Effector memory CD8-positive, alpha-beta T cell (primary cell): Measurements from ENCODE around the gene CNOT9.
A peak's percentile ranks its signal among the peaks of the same experiment; 100 is the strongest.
"Not testable (repeated sequence)": the region's sequence is repeated elsewhere in the genome, so short reads cannot be mapped to it uniquely, and the experiment has no call there.

Source experiments
- ATAC-seq: fragments of 150-1000 bp; cut with Tn5 transposase; replicated peaks from 2 replicates; pipeline ENCODE4 v1.10.0; 2021; ENCODE audit warnings: mild to moderate bottlenecking, moderate library complexity
- DNase-seq, 3 experiments: peaks; one replicate each; pipeline ENCODE4 v3.0.0; 2021
- H3K27ac Mint-ChIP-seq, 2 donors: one replicate each; pipeline ENCODE4 v1.8.0; 2022; ENCODE audit warnings: mild to moderate bottlenecking in 2 of 2, mixed read lengths in 2 of 2, moderate library complexity in 2 of 2
- H3K27me3 Mint-ChIP-seq, 2 donors: one replicate each; pipeline ENCODE4 v1.8.0; 2022; ENCODE audit warnings: mixed read lengths in 2 of 2
- H3K36me3 Mint-ChIP-seq: one replicate; pipeline ENCODE4 v1.8.0; 2022; ENCODE audit warnings: mild to moderate bottlenecking, moderate library complexity, mixed read lengths; ENCODE audit not compliant: insufficient read depth
- H3K4me1 Mint-ChIP-seq, 2 donors: one replicate each; pipeline ENCODE4 v1.8.0; 2022; ENCODE audit warnings: low read depth in 2 of 2, mixed read lengths in 2 of 2
- H3K4me3 Mint-ChIP-seq, 2 donors: one replicate each; pipeline ENCODE4 v1.8.0; 2022; ENCODE audit warnings: mild to moderate bottlenecking in 2 of 2, mixed read lengths in 2 of 2, moderate library complexity in 2 of 2
- H3K9me3 Mint-ChIP-seq, 2 donors: one replicate each; pipeline ENCODE4 v1.8.0; 2022; ENCODE audit warnings: mixed read lengths in 2 of 2
- total RNA-seq, 9 experiments: gene quantifications; one replicate each; lab custom pipeline; 2026; lab: John Stamatoyannopoulos, UW

CNOT9 gene
- total RNA-seq, result 59.3 to 182 (median 92.6) reads per million in 9 experiments

GRCh38 chr2:218568190-218569037 is at the start of gene CNOT9, which contains the start of gene USP37:
TSS of gene CNOT9 (plus strand) at chr2:218568839. CDS start at chr2:218568955, 116 bp downstream.
TSS of gene USP37 (minus strand) at chr2:218568351. CDS start at chr2:218558653, 9,698 bp downstream.
- DNase-seq, result peak; percentile 100
- H3K4me1 Mint-ChIP-seq, result peaks cover 41 to 47% of the 10 kb centered on the region in 2 donors
- H3K27me3 Mint-ChIP-seq, result no peaks in the 10 kb centered on the region
- no peaks in the 10 kb centered on the region for H3K9me3 Mint-ChIP-seq
- peak within 1 kb of the TSS; percentile 94 to 99 for H3K27ac Mint-ChIP-seq
- H3K4me3 Mint-ChIP-seq, result peak within 1 kb of the TSS; percentile 89 to 94
- ATAC-seq, result peak; percentile 83
- peaks cover 45% of the 10 kb centered on the region for H3K36me3 Mint-ChIP-seq

- Mint-ChIP-seq H3K9me3 (no peaks in the 10 kb centered on the region), H3K36me3 (peaks cover 3% of the 10 kb centered on the region), H3K27me3 (no peaks in the 10 kb centered on the region), H3K27ac (no peak overlapping the region), H3K4me1 (peaks cover 0 to 7% of the 10 kb centered on the region in 2 donors), H3K4me3 (no peak overlapping the region)
- no peak for ATAC-seq
- no peak for DNase-seq
These were observed 49.8 kb upstream of the CNOT9 start for GRCh38 chr2:218518876-218519275.

- H3K4me3 Mint-ChIP-seq, result no peak overlapping the region
- no peaks in the 10 kb centered on the region for H3K27me3 Mint-ChIP-seq
- DNase-seq (no peak), ATAC-seq (no peak)
- no peak overlapping the region for H3K27ac Mint-ChIP-seq
- no peaks in the 10 kb centered on the region for H3K4me1 Mint-ChIP-seq
- peaks cover 29% of the 10 kb centered on the region for H3K36me3 Mint-ChIP-seq
- no peaks in the 10 kb centered on the region for H3K9me3 Mint-ChIP-seq
These were observed 45.0 kb upstream of the CNOT9 start for GRCh38 chr2:218523651-218524050.

GRCh38 chr2:218528409-218528808 is 40.2 kb upstream of the CNOT9 start:
- H3K4me1 Mint-ChIP-seq, H3K9me3 Mint-ChIP-seq, ATAC-seq, DNase-seq, H3K27me3 Mint-ChIP-seq, H3K27ac Mint-ChIP-seq, H3K4me3 Mint-ChIP-seq: not testable (repeated sequence)
- peaks cover 56% of the 10 kb centered on the region for H3K36me3 Mint-ChIP-seq

GRCh38 chr2:218529990-218530389 is 38.6 kb upstream of the CNOT9 start:
- Mint-ChIP-seq H3K4me3 (no peak overlapping the region), H3K9me3 (no peaks in the 10 kb centered on the region), H3K36me3 (peaks cover 56% of the 10 kb centered on the region), H3K4me1 (no peaks in the 10 kb centered on the region), H3K27ac (no peak overlapping the region), H3K27me3 (no peaks in the 10 kb centered on the region)
- ATAC-seq, result no peak
- no peak for DNase-seq

GRCh38 chr2:218536804-218537494 is 31.7 kb upstream of the CNOT9 start:
- Mint-ChIP-seq H3K9me3 (no peaks in the 10 kb centered on the region), H3K4me3 (no peak overlapping the region), H3K27ac (no peak overlapping the region), H3K27me3 (no peaks in the 10 kb centered on the region), H3K4me1 (peaks cover 3 to 7% of the 10 kb centered on the region in 2 donors), H3K36me3 (peaks cover 22% of the 10 kb centered on the region)
- ATAC-seq (no peak), DNase-seq (no peak)

GRCh38 chr2:218540015-218540414 is 28.6 kb upstream of the CNOT9 start:
- peaks cover 3 to 7% of the 10 kb centered on the region in 2 donors for H3K4me1 Mint-ChIP-seq
- no peak overlapping the region for H3K27ac Mint-ChIP-seq
- no peaks in the 10 kb centered on the region for H3K9me3 Mint-ChIP-seq
- H3K4me3 Mint-ChIP-seq, result no peak overlapping the region
- ATAC-seq, result no peak
- no peak for DNase-seq
- H3K36me3 Mint-ChIP-seq, result peaks cover 39% of the 10 kb centered on the region
- H3K27me3 Mint-ChIP-seq, result no peaks in the 10 kb centered on the region

GRCh38 chr2:218546012-218546411 is 22.6 kb upstream of the CNOT9 start:
- DNase-seq (no peak), ATAC-seq (no peak)
- H3K9me3 Mint-ChIP-seq, result no peaks in the 10 kb centered on the region
- peaks cover 0 to 4% of the 10 kb centered on the region in 2 donors for H3K4me1 Mint-ChIP-seq
- no peak overlapping the region for H3K4me3 Mint-ChIP-seq
- H3K27me3 Mint-ChIP-seq, result no peaks in the 10 kb centered on the region
- H3K27ac Mint-ChIP-seq, result peak overlapping the region in 1 of 2 donors; percentile 53
- peaks cover 68% of the 10 kb centered on the region for H3K36me3 Mint-ChIP-seq

- no peaks in the 10 kb centered on the region for H3K27me3 Mint-ChIP-seq
- DNase-seq (no peak), ATAC-seq (no peak)
- peaks cover 80% of the 10 kb centered on the region for H3K36me3 Mint-ChIP-seq
- peaks cover 0 to 6% of the 10 kb centered on the region in 2 donors for H3K4me1 Mint-ChIP-seq
- H3K9me3 Mint-ChIP-seq, result no peaks in the 10 kb centered on the region
- H3K4me3 Mint-ChIP-seq, result no peak overlapping the region
- H3K27ac Mint-ChIP-seq, result peak overlapping the region in 1 of 2 donors; percentile 78
These were observed 21.1 kb upstream of the CNOT9 start for GRCh38 chr2:218547511-218547910.

GRCh38 chr2:218547978-218548377 is 20.7 kb upstream of the CNOT9 start:
- Mint-ChIP-seq H3K4me3 (no peak overlapping the region), H3K4me1 (peaks cover 0 to 6% of the 10 kb centered on the region in 2 donors), H3K27ac (peak overlapping the region in 1 of 2 donors; percentile 78), H3K27me3 (no peaks in the 10 kb centered on the region), H3K9me3 (no peaks in the 10 kb centered on the region), H3K36me3 (peaks cover 80% of the 10 kb centered on the region)
- ATAC-seq, result no peak
- DNase-seq, result no peak

GRCh38 chr2:218554225-218554624 is 14.4 kb upstream of the CNOT9 start:
- H3K36me3 Mint-ChIP-seq, result peaks cover 76% of the 10 kb centered on the region

GRCh38 chr2:218555527-218555926 is 13.1 kb upstream of the CNOT9 start:
- H3K27ac Mint-ChIP-seq, result peak overlapping the region in 1 of 2 donors; percentile 66
- H3K27me3 Mint-ChIP-seq, result no peaks in the 10 kb centered on the region
- H3K9me3 Mint-ChIP-seq, result no peaks in the 10 kb centered on the region
- peaks cover 80% of the 10 kb centered on the region for H3K36me3 Mint-ChIP-seq
- DNase-seq, result no peak
- H3K4me1 Mint-ChIP-seq, result peaks cover 0 to 11% of the 10 kb centered on the region in 2 donors
- no peak for ATAC-seq
- H3K4me3 Mint-ChIP-seq, result no peak overlapping the region

More at GRCh38 chr2:218554225-218554624, 14.4 kb upstream of the CNOT9 start:
- H3K9me3 Mint-ChIP-seq, H3K27me3 Mint-ChIP-seq, ATAC-seq, H3K27ac Mint-ChIP-seq, DNase-seq, H3K4me3 Mint-ChIP-seq: not testable (repeated sequence)
- peaks cover 0 to 11% of the 10 kb centered on the region in 2 donors for H3K4me1 Mint-ChIP-seq

- no peaks in the 10 kb centered on the region for H3K9me3 Mint-ChIP-seq
- peak overlapping the region in 1 of 2 donors; percentile 60 for H3K27ac Mint-ChIP-seq
- DNase-seq (no peak), ATAC-seq (no peak)
- peaks cover 4 to 8% of the 10 kb centered on the region in 2 donors for H3K4me1 Mint-ChIP-seq
- H3K27me3 Mint-ChIP-seq, result no peaks in the 10 kb centered on the region
- no peak overlapping the region for H3K4me3 Mint-ChIP-seq
- H3K36me3 Mint-ChIP-seq, result peaks cover 74% of the 10 kb centered on the region
These were observed 10.7 kb upstream of the CNOT9 start for GRCh38 chr2:218557941-218558340.
